Adrenal gland (tissue), 12 donors: ENCODE results near the gene CEP85. TPM values are rescaled to one million over a fixed set of nuclear protein-coding genes. Genes with fewer than 3 reads are reported as not detected.

Experiments
- DNase-seq, 7 donors: peaks; one replicate each; pipeline ENCODE4 v3.0.0-alpha.2; 2019 to 2020
- H3K27ac ChIP-seq, 5 donors: fragments of 200-600 bp; sonication (generic) in 4 of 5; 1 replicate in 3 of 5; 2 replicates in 2 of 5; pipeline versions ENCODE4 v1.5.1 to v1.8.0; 2016 to 2020; ENCODE audit warnings: mild to moderate bottlenecking in 1 of 5
- H3K27me3 ChIP-seq: fragments of 200-600 bp; 2 replicates; pipeline ENCODE4 v1.8.0; 2021
- H3K36me3 ChIP-seq, 2 donors: fragments of 200-600 bp; replicated peaks in 1 of 2; 1 replicate in 1 of 2; 2 replicates in 1 of 2; pipeline versions ENCODE4 v1.5.1 to v1.8.0; 2018 to 2022
- H3K4me1 ChIP-seq, 2 donors: fragments of 200-600 bp; replicated peaks in 1 of 2; 1 replicate in 1 of 2; 2 replicates in 1 of 2; pipeline versions ENCODE4 v1.5.1 to v1.8.0; 2018 to 2021
- H3K4me3 ChIP-seq, 4 donors: fragments of 200-600 bp; sonication (generic) in 3 of 4; one replicate each; pipeline ENCODE4 v1.5.1; 2016 to 2018
- H3K9me3 ChIP-seq, 3 donors: fragments of 200-600 bp; sonication (generic) in 1 of 3; replicated peaks in 1 of 3; 1 replicate in 2 of 3; 2 replicates in 1 of 3; pipeline versions ENCODE4 v1.5.1 to v1.8.0; 2016 to 2021
- POLR2A ChIP-seq, 2 donors: fragments of 450-650 bp; IDR thresholded peaks; one replicate each; pipeline ENCODE4 v1.6.1; 2017; ENCODE audit warnings: antibody characterized with exemption in 2 of 2, mild to moderate bottlenecking in 2 of 2, moderate library complexity in 1 of 2
- WGBS, 4 donors: extraction: QIAGEN DNeasy Blood & Tissue Kit in 2 of 4; methylation state at CpG; one replicate each; pipeline versions ENCODE4 v1.1.5 to v1.1.7; 2013 to 2017; 5-methylcytosine and 5-hydroxymethylcytosine counted together
- intact Hi-C, 2 donors: fragments of 100-400 bp; cut with DNase I; formaldehyde crosslinking; loops; one replicate each; pipeline versions ENCODE4 v1.14.1 to v1.15.0; 2022 to 2023
- polyA plus RNA-seq, 3 donors: library from polyadenylated mRNA; stranded (reverse); fragments of 200-250 nt in 2 of 3; fragments of 350-450 nt in 1 of 3; fragmentation: Illumina TruSeq in 1 of 3; extraction: RNeasy Lipid Tissue Mini Kit (QIAGEN cat#74804) in 1 of 3; gene quantifications; one replicate each; pipeline ENCODE4 v1.2.3, GENCODE V29; 2013 to 2014
- total RNA-seq, 9 donors: library from RNA; depleted of rRNA in 4 of 9; stranded (reverse); fragments of >200 nt in 4 of 9; fragments of 120-200 nt in 1 of 9; fragmentation: NEBNext Ultra II Directional in 1 of 9; extraction: Animal tissue kit (Norgen Biotek cat#: 25700) in 1 of 9; gene quantifications; one replicate each; pipeline versions ENCODE4 v1.1.0 to v1.2.4, GENCODE V29; 2013 to 2023
- TF ChIP-seq, protein P1 (sequence below), 6 experiments: fragments of 450-650 bp in 4 of 6; fragments of 200-600 bp in 2 of 6; sonication (generic) in 1 of 6; IDR thresholded peaks; 1 replicate in 5 of 6; 2 replicates in 1 of 6; pipeline versions ENCODE4 v1.5.1 to v1.8.0; 2016 to 2021; ENCODE audit warnings: antibody characterized with exemption in 6 of 6, mild to moderate bottlenecking in 2 of 6, moderate library complexity in 1 of 6
- donor health status: healthy with polysubstance abuse.
- donor health status: Bipolar disorder and iron deficiency.
- donor health status: DM: yes; HTN: yes; CAD: no.
- donor health status: DM: no; HTN: no; CAD: no.
- donor health status: DM: no; HTN: no; CAD: no.
- donor health status: DM: yes; HTN: yes; CAD: no.

CEP85 gene
- total and polyA plus RNA-seq, 12 donors: 2.5 to 16.4 (median 5.8) TPM

DNA sequence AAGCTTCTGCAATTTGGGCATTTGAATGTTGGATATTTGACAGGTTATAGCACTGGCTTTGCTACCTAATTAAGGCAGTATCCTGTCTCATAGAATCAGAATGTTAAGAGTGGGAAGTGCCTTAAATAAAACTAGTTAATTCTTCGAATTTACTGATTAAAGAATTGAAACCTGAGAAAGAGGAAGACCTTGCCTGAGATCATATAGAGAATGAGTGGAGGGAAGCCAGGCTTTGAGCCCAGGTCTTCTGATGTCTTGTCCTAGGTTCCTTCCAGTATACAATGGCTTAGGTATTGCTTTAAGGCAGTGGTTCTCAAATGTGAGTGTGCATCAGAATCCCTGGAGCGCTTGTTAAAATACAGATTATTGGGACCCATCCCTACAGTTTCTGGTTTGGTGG lies 25.0 kb downstream of the CEP85 start:
- WGBS, 4 donors: 84 to 85% (median 84%) methylated on average over 2 of the region's 2 CpGs
- Histone ChIP-seq H3K27me3 (no peaks in the 10 kb centered on the region), H3K36me3 (peaks cover 0 to 17% of the 10 kb centered on the region in 2 donors), H3K27ac (no peak overlapping the region), H3K9me3 (no peaks in the 10 kb centered on the region), H3K4me3 (no peak overlapping the region), H3K4me1 (peaks cover 0 to 14% of the 10 kb centered on the region in 2 donors)
- no peak for DNase-seq
- intact Hi-C loops: no loop called here
- TF ChIP-seq, protein P1, sequence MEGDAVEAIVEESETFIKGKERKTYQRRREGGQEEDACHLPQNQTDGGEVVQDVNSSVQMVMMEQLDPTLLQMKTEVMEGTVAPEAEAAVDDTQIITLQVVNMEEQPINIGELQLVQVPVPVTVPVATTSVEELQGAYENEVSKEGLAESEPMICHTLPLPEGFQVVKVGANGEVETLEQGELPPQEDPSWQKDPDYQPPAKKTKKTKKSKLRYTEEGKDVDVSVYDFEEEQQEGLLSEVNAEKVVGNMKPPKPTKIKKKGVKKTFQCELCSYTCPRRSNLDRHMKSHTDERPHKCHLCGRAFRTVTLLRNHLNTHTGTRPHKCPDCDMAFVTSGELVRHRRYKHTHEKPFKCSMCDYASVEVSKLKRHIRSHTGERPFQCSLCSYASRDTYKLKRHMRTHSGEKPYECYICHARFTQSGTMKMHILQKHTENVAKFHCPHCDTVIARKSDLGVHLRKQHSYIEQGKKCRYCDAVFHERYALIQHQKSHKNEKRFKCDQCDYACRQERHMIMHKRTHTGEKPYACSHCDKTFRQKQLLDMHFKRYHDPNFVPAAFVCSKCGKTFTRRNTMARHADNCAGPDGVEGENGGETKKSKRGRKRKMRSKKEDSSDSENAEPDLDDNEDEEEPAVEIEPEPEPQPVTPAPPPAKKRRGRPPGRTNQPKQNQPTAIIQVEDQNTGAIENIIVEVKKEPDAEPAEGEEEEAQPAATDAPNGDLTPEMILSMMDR (IDR thresholded peaks at IDR 0.05): no peak
- TF ChIP-seq POLR2A (IDR thresholded peaks at IDR 0.05): no peak

DNA sequence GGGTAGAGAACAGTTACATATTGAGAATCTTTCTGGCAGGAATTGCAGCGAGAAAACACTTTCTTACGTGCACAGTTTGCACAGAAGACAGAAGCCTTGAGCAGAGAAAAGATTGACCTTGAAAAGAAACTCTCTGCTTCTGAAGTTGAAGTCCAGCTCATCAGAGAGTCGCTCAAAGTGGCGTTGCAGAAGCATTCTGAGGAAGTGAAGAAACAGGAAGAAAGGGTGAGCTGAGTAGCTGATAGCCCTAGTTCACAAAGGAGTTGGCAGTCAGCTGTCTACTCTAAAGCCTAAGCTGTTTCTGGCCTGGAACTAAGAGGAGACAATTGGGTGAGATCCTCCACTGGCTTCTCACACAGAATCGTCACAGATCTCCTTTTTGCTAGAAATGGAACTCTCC lies 25.6 kb downstream of the CEP85 start:
- intact Hi-C loops: no loop called here
- 49 to 54% (median 52%) methylated on average over 5 of the region's 5 CpGs for WGBS, 4 donors
- peaks cover 0 to 17% of the 10 kb centered on the region in 2 donors for H3K36me3 ChIP-seq
- no peaks in the 10 kb centered on the region for H3K9me3 ChIP-seq
- DNase-seq: no peak
- H3K27ac ChIP-seq: peak overlapping the region in 1 of 5 donors; percentile 11
- H3K27me3 ChIP-seq: no peaks in the 10 kb centered on the region
- peaks cover 0 to 14% of the 10 kb centered on the region in 2 donors for H3K4me1 ChIP-seq
- TF ChIP-seq POLR2A (IDR thresholded peaks at IDR 0.05): no peak
- TF ChIP-seq, protein P1 (IDR thresholded peaks at IDR 0.05): no peak
- no peak overlapping the region for H3K4me3 ChIP-seq

DNA sequence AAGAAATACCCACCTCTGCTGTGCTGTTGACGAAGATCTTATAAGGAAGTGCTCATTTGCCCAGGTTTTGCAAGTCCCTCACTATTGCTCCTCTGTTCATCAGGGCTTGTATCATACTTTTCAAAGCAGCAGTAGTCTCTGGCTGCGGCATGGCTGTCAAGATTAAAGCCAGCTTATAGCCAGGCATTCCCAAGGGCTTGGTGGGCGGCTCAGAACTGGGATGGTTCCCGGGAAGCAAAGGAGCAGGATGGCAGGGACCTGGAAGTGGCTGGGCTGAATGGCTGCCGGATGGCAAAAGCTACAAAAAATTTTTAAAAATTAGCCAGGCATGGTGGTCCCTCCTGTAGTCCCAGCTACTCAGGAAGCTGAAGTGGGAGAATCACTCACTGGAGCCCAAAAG lies 29.2 kb downstream of the CEP85 start:
- peaks cover 0 to 14% of the 10 kb centered on the region in 2 donors for H3K4me1 ChIP-seq
- H3K27ac ChIP-seq: no peak overlapping the region
- no peaks in the 10 kb centered on the region for H3K9me3 ChIP-seq
- TF ChIP-seq, protein P1 (IDR thresholded peaks at IDR 0.05): no peak
- no peak for TF ChIP-seq POLR2A (IDR thresholded peaks at IDR 0.05)
- H3K27me3 ChIP-seq: no peaks in the 10 kb centered on the region
- WGBS, 4 donors: 69 to 88% (median 79%) methylated on average over 5 of the region's 5 CpGs
- H3K36me3 ChIP-seq: peaks cover 0 to under 1% of the 10 kb centered on the region in 2 donors
- DNase-seq: no peak
- intact Hi-C loops: no loop called here
- H3K4me3 ChIP-seq: no peak overlapping the region

DNA sequence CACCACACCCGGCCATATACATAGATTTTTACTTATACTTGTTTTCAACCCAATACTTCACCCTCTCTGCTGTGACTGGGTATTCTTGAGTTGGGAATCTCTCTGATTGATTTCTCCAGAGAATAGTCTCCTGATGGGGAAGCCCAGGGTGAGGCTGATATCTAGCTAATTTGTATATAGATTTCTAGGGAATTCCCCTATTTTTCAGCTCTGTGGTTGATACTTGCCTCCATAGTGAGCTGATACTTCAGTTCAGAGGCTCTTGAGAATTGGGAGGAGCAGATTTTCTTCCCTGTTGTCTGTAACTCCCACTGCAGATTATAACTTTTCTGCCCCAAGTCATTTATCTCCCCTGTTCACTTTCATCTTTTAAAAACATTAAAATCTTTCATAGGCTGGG lies 31.4 kb downstream of the CEP85 start:
- Histone ChIP-seq H3K4me1 (peaks cover 0 to 5% of the 10 kb centered on the region in 2 donors), H3K36me3 (no peaks in the 10 kb centered on the region), H3K27ac (no peak overlapping the region), H3K27me3 (no peaks in the 10 kb centered on the region), H3K4me3 (no peak overlapping the region), H3K9me3 (no peaks in the 10 kb centered on the region)
- DNase-seq: no peak
- TF ChIP-seq, protein P1 (IDR thresholded peaks at IDR 0.05): no peak
- TF ChIP-seq POLR2A (IDR thresholded peaks at IDR 0.05): no peak
- intact Hi-C loops: no loop called here
- WGBS, 4 donors: 95 to 100% (median 100%) methylated on average over 1 of the region's 1 CpG
